VCaP (cell line): Measurements from ENCODE around the gene AKAP13.

Experiments
- H3K27ac ChIP-seq: fragments of 450-650 bp; 2 replicates; pipeline ENCODE4 v1.5.1; 2017
- TF ChIP-seq, protein P1 (sequence below): fragments of 450-650 bp; conservative IDR thresholded peaks from 2 replicates; pipeline ENCODE4 v1.5.1; 2017; ENCODE audit warnings: mild to moderate bottlenecking, moderate library complexity

Gene AKAP13

GRCh38 chr15:85785887-85786780 lies 405.7 kb downstream of the AKAP13 start:
- H3K27ac ChIP-seq: peak overlapping the region; percentile 48
- TF ChIP-seq, protein P1, sequence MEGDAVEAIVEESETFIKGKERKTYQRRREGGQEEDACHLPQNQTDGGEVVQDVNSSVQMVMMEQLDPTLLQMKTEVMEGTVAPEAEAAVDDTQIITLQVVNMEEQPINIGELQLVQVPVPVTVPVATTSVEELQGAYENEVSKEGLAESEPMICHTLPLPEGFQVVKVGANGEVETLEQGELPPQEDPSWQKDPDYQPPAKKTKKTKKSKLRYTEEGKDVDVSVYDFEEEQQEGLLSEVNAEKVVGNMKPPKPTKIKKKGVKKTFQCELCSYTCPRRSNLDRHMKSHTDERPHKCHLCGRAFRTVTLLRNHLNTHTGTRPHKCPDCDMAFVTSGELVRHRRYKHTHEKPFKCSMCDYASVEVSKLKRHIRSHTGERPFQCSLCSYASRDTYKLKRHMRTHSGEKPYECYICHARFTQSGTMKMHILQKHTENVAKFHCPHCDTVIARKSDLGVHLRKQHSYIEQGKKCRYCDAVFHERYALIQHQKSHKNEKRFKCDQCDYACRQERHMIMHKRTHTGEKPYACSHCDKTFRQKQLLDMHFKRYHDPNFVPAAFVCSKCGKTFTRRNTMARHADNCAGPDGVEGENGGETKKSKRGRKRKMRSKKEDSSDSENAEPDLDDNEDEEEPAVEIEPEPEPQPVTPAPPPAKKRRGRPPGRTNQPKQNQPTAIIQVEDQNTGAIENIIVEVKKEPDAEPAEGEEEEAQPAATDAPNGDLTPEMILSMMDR: no peak

DNA sequence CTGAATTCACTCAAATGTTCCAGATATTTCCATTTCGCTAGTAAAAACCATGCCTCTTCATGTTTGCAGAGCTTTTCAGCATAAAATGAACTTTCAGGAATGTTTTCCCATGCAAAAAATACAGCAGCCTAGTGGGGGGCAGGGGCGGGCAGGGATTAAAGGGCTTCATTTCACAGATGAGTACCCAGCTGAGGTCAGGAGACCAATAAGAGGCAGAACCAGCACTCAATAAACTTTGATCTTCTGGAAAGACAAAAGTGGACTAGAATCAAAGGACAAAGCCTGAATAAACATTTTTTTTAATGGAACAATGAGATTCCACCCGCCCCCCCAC lies 406.3 kb downstream of the AKAP13 start:
- TF ChIP-seq, protein P1: no peak
- H3K27ac ChIP-seq: peak overlapping the region; percentile 48

- H3K27ac ChIP-seq: peak overlapping the region; percentile 60
Measured at GRCh38 chr15:85788771-85789495, 408.5 kb downstream of the AKAP13 start.

GRCh38 chr15:85789496-85789875 lies 409.1 kb downstream of the AKAP13 start:
- peak overlapping the region; percentile 60 for H3K27ac ChIP-seq
- TF ChIP-seq, protein P1: no peak

More at GRCh38 chr15:85788771-85789495, 408.5 kb downstream of the AKAP13 start:
- TF ChIP-seq, protein P1: no peak

DNA sequence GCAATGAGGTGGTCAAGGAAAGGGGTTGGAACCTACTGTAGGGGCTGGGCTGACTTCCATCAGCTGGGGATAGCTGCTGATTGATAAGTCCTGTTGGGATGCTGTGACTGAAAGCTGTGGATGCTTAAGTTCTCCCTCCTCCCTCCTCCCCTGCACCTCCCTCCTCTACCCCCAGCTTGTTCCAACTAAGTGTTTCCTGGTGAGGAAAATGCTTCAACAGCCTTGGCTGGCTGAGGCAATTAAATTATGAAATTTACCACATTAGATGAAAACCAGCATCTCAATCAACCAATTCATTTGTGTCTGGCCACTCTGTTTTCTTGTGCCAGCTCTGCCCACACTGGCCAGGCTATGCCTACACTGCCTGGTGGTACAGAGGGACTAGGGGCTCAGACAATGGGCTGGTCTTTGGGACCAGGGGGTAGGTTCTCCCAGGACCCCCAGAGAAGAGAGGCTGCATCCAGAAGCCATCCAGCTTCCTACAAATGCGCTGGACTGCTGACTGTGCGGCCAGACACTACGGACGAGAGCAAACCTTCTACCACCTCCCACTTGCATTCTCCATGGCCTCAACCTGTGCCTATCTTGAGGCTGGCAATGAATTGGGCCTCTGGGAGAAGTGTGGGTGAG lies 411.8 kb downstream of the AKAP13 start:
- no peak overlapping the region for H3K27ac ChIP-seq
- TF ChIP-seq, protein P1: no peak

GRCh38 chr15:85792912-85793590 lies 412.6 kb downstream of the AKAP13 start:
- TF ChIP-seq, protein P1: no peak
- peak overlapping the region; percentile 94; the same call in 1 of the 2 replicates for H3K27ac ChIP-seq
